Left ventricle myocardium inferior (tissue), 1 donor: ENCODE measurements around the gene CEACAM5. TPM values are rescaled to one million over a fixed set of nuclear protein-coding genes. Genes with fewer than 3 reads are reported as not detected.
A peak's percentile ranks its signal among the peaks of the same experiment; 100 is the strongest.
"Not testable (repeated sequence)": the region's sequence is repeated elsewhere in the genome, so short reads cannot be mapped to it uniquely, and the experiment has no call there.

Source experiments
- DNase-seq: peaks from one replicate; pipeline ENCODE4 v3.0.0-alpha.2; 2020
- H3K27ac ChIP-seq: fragments of 200-600 bp; replicated peaks from 2 replicates; pipeline ENCODE4 v1.8.0; 2021
- H3K27me3 ChIP-seq: fragments of 200-600 bp; 2 replicates; pipeline ENCODE4 v1.8.0; 2021; ENCODE audit warnings: low read depth
- H3K36me3 ChIP-seq: fragments of 200-600 bp; 2 replicates; pipeline ENCODE4 v1.8.0; 2021
- H3K4me1 ChIP-seq: fragments of 200-600 bp; 2 replicates; pipeline ENCODE4 v1.8.0; 2021
- H3K4me3 ChIP-seq: fragments of 200-600 bp; 2 replicates; pipeline ENCODE4 v1.8.0; 2021; ENCODE audit warnings: mild to moderate bottlenecking, moderate library complexity
- H3K9me3 ChIP-seq: fragments of 200-600 bp; replicated peaks from 2 replicates; pipeline ENCODE4 v1.8.0; 2021
- intact Hi-C: fragments of 100-400 bp; cut with micrococcal nuclease; formaldehyde crosslinking; loops from one replicate; pipeline ENCODE4 v1.11.0; 2022
- total RNA-seq: library from RNA; stranded (reverse); fragmentation: NEBNext Ultra II Directional; extraction: Animal tissue kit (Norgen Biotek cat#: 25700); gene quantifications from one replicate; pipeline ENCODE4 v1.2.1, GENCODE V29; 2021
- TF ChIP-seq, protein P1 (sequence below): fragments of 200-600 bp; IDR thresholded peaks from 2 replicates; pipeline ENCODE4 v1.8.0; 2021; ENCODE audit warnings: antibody characterized with exemption, mild to moderate bottlenecking, borderline replicate concordance
- donor health status: DM: no; HTN: yes; CAD: no; lungs with severe emphysema.

The CEACAM5 gene
- total RNA-seq, 1 donor from 2014 or later = 0.19 TPM

DNA sequence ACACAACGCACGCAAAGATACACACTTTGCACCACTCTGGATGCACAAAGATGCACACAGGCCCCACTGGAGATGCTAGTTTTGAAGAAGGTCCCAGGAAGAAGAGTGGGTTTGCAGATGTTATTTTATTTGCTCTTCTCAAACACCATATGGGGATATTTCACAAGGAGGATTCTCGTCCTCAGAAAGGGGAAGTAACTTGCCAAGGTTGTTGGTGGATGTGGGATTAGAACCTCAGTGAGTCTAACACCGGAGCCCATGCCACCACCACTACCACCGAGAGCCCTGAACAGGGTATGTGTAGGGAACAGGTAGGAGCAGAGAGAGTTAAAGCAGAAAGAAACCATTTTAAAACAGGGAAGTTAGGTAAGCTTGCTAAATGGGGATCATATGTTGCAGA is 37.3 kb downstream of the CEACAM5 start:
- peaks cover 3% of the 10 kb centered on the region for H3K4me1 ChIP-seq
- peaks cover 79% of the 10 kb centered on the region for H3K27me3 ChIP-seq
- TF ChIP-seq, protein P1, sequence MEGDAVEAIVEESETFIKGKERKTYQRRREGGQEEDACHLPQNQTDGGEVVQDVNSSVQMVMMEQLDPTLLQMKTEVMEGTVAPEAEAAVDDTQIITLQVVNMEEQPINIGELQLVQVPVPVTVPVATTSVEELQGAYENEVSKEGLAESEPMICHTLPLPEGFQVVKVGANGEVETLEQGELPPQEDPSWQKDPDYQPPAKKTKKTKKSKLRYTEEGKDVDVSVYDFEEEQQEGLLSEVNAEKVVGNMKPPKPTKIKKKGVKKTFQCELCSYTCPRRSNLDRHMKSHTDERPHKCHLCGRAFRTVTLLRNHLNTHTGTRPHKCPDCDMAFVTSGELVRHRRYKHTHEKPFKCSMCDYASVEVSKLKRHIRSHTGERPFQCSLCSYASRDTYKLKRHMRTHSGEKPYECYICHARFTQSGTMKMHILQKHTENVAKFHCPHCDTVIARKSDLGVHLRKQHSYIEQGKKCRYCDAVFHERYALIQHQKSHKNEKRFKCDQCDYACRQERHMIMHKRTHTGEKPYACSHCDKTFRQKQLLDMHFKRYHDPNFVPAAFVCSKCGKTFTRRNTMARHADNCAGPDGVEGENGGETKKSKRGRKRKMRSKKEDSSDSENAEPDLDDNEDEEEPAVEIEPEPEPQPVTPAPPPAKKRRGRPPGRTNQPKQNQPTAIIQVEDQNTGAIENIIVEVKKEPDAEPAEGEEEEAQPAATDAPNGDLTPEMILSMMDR = no peak
- no peak for DNase-seq
- no peaks in the 10 kb centered on the region for H3K36me3 ChIP-seq
- no peak overlapping the region for H3K27ac ChIP-seq
- no peaks in the 10 kb centered on the region for H3K9me3 ChIP-seq
- intact Hi-C loops = no loop called here
- no peak overlapping the region for H3K4me3 ChIP-seq

DNA sequence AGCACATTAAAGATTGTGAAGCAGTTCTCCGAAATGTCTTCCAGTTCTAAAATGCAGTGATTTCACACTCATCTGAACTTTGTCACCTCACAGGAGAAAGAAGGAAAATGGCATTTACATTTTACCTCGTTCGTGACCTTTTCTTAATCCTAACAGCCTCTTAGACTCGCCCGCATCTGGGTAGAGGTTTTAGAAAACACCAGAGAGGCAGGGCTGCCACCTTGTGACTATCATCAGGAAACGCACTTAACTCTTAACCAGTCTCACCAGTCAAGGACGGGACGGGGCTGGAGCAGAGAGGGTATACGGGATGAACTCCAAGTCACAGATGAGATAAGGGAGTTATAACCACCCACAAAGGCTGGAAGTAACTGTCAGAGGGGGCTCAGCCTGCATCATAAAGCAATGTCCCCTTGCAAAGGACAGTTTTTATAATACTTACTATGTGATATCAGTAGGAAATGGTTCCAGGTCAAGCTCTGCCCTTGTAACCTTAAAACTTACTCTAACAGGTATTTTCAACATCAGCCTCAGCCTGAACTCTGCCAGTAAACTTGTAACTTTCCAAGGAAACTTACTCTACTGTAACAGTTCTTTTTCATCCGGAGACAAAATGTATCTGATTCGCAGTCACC is 38.3 kb downstream of the CEACAM5 start:
- peaks cover 4% of the 10 kb centered on the region for H3K4me1 ChIP-seq
- no peak overlapping the region for H3K27ac ChIP-seq
- H3K9me3 ChIP-seq = no peaks in the 10 kb centered on the region
- TF ChIP-seq, protein P1 = peak; percentile 54
- peaks cover 70% of the 10 kb centered on the region for H3K27me3 ChIP-seq
- no peaks in the 10 kb centered on the region for H3K36me3 ChIP-seq
- no peak overlapping the region for H3K4me3 ChIP-seq
- no peak for DNase-seq
- intact Hi-C loops = no loop called here

DNA sequence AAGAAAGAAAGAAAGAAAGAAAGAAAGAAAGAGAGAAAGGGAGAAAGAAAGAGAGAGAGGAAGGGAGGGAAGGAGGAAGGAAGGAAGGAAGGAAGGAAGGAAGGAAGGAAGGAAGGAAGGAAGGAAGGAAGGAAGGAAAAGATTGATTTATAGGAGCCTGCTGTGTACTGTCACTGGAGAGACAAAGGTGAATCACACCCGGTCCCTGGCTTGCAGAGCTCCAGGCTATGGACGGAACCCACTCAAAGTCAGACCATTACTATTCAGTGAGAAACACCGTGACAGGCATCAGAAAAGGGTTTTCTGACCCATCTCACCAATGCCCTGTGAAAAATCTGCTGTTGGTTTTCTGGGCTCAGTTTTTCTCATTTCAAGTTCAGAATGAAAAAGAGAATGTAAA is 39.6 kb downstream of the CEACAM5 start:
- DNase-seq = no peak
- intact Hi-C loops = no loop called here
- no peaks in the 10 kb centered on the region for H3K9me3 ChIP-seq
- H3K4me3 ChIP-seq = no peak overlapping the region
- no peak overlapping the region for H3K27ac ChIP-seq
- H3K27me3 ChIP-seq = peaks cover 67% of the 10 kb centered on the region
- peaks cover 4% of the 10 kb centered on the region for H3K4me1 ChIP-seq
- TF ChIP-seq, protein P1 = no peak
- no peaks in the 10 kb centered on the region for H3K36me3 ChIP-seq

DNA sequence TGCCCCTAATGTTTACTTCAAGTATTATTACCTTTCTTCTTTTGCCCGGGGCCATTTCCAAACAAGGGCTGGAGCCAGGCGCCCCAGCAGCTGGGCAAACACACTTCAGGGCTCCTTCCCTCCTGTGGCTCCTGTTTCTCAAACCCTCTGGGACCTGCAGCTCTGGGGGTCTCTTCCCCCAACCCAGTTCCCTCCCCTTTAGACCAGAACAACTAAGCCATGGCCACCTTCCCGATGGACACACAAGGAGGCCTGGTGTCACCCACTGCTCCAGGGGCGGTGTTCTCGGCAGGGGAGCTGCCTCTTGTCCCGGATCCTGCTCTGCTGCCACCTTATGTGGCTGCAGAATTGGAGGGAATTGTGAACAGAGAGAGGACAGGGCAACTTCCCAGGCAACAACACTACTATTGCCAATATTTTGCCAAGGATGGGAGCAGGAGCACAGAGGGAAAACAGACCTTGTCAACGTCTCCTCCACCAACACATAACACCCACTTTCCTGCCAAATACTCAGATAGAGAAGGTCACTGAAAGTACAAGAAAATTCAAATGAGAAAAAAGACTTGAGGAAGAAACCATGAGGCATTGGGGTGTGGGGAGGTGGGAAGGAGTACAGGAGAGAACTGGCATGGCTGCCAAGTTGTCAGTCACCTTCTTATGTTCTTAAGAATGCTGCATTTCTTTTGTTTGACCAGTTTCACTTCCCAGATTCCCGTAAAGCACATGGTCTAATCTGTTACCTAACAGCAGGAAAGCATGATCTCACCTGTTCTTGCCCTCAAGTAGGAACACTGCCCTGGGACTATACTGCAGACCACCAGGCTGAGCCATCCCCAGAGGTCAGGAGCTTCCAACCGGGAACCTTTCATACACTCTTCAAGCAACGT is 42.1 kb downstream of the CEACAM5 start:
- H3K4me1 ChIP-seq, intact Hi-C loops, H3K4me3 ChIP-seq, DNase-seq, H3K9me3 ChIP-seq, H3K36me3 ChIP-seq, H3K27ac ChIP-seq: not testable (repeated sequence)
- peaks cover 65% of the 10 kb centered on the region for H3K27me3 ChIP-seq

DNA sequence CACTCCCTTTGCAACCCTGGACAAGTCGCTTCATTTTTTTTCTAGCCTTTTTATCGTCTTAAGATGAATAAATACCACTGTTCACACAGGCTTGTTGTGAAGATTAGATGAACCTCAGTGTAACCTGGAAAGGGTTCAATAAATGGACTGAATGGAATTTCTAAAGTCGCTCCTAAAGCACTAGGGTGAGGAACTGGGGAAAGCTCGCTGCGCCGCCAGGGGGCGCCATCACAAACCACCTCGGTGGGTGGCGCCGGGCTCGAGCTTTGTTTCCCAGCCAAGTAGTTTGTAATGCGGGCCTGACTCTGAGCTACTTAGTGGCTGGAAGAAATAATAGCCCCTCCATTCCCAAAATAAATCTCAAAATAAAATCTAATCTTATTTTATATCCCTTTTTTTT is 44.7 kb downstream of the CEACAM5 start:
- H3K4me3 ChIP-seq = no peak overlapping the region
- DNase-seq = peak; percentile 35
- H3K27me3 ChIP-seq = peaks cover 53% of the 10 kb centered on the region
- TF ChIP-seq, protein P1 = peak; percentile 60
- H3K36me3 ChIP-seq = no peaks in the 10 kb centered on the region
- H3K4me1 ChIP-seq = peaks cover 4% of the 10 kb centered on the region
- intact Hi-C loops = no loop called here
- no peak overlapping the region for H3K27ac ChIP-seq
- no peaks in the 10 kb centered on the region for H3K9me3 ChIP-seq
